Sigmoid colon (tissue), 7 donors: ENCODE measurements around the gene CD300H. TPM values are rescaled to one million over a fixed set of nuclear protein-coding genes. Genes with fewer than 3 reads are reported as not detected.

Source experiments
- DNase-seq: peaks from one replicate; pipeline ENCODE4 v3.0.0-alpha.2; 2019
- H3K27ac ChIP-seq, 4 donors: fragments of 200-600 bp; sonication (generic); one replicate each; pipeline ENCODE4 v1.5.1; 2016 to 2019; ENCODE audit warnings: mild to moderate bottlenecking in 1 of 4
- H3K27me3 ChIP-seq, 3 donors: fragments of 200-600 bp; sonication (generic); one replicate each; pipeline ENCODE4 v1.5.1; 2019; ENCODE audit warnings: mild to moderate bottlenecking in 1 of 3
- H3K36me3 ChIP-seq, 4 donors: fragments of 200-600 bp; sonication (generic); one replicate each; pipeline ENCODE4 v1.5.1; 2016 to 2019
- H3K4me1 ChIP-seq, 4 donors: fragments of 200-600 bp; sonication (generic); one replicate each; pipeline ENCODE4 v1.5.1; 2017 to 2019
- H3K4me3 ChIP-seq, 4 donors: fragments of 200-600 bp; sonication (generic); one replicate each; pipeline ENCODE4 v1.5.1; 2017 to 2019; ENCODE audit warnings: mild to moderate bottlenecking in 2 of 4, moderate library complexity in 1 of 4
- H3K9me3 ChIP-seq, 4 donors: fragments of 200-600 bp in 3 of 4; sonication (generic) in 3 of 4; one replicate each; pipeline versions ENCODE4 v1.5.1 to v1.6.1; 2013 to 2019
- CTCF ChIP-seq, 4 experiments: fragments of 450-650 bp in 3 of 4; fragments of 200-600 bp in 1 of 4; IDR thresholded peaks; one replicate each; pipeline ENCODE4 v1.5.1; 2016 to 2019; ENCODE audit warnings: antibody characterized with exemption in 4 of 4, mild to moderate bottlenecking in 3 of 4, moderate library complexity in 2 of 4
- EP300 ChIP-seq, 4 donors: sonication (generic); formaldehyde crosslinking; IDR thresholded peaks; one replicate each; pipeline ENCODE4 v1.6.1; 2017; ENCODE audit warnings: antibody characterized with exemption in 4 of 4
- POLR2A ChIP-seq, 2 donors: fragments of 450-650 bp; IDR thresholded peaks; one replicate each; pipeline ENCODE4 v1.6.1; 2016; ENCODE audit warnings: antibody characterized with exemption in 2 of 2, mild to moderate bottlenecking in 2 of 2, moderate library complexity in 2 of 2
- POLR2AphosphoS5 ChIP-seq, 4 donors: sonication (generic); formaldehyde crosslinking; IDR thresholded peaks; one replicate each; pipeline ENCODE4 v1.6.1; 2017; ENCODE audit warnings: antibody characterized with exemption in 4 of 4
- WGBS, 2 donors: extraction: QIAGEN DNeasy Blood & Tissue Kit; methylation state at CpG; one replicate each; pipeline ENCODE4 v1.1.7; 2013; 5-methylcytosine and 5-hydroxymethylcytosine counted together
- intact Hi-C: fragments of 100-400 bp; cut with DNase I; formaldehyde crosslinking; loops from one replicate; pipeline ENCODE4 v1.15.1; 2023
- polyA plus RNA-seq, 3 donors: library from polyadenylated mRNA; stranded (reverse); fragments of 200-250 nt; gene quantifications; one replicate each; pipeline ENCODE4 v1.2.3, GENCODE V29; 2013
- total RNA-seq, 4 donors: library from RNA; depleted of rRNA; stranded (reverse); fragments of >200 nt; gene quantifications; one replicate each; pipeline ENCODE4 v1.1.0, GENCODE V29; 2016
- donor health status: healthy with polysubstance abuse.
- donor health status: Bipolar disorder and iron deficiency.
- donor health status: healthy.

Gene CD300H
- total and polyA plus RNA-seq, 7 donors: 0.20 TPM; not detected in 6

DNA sequence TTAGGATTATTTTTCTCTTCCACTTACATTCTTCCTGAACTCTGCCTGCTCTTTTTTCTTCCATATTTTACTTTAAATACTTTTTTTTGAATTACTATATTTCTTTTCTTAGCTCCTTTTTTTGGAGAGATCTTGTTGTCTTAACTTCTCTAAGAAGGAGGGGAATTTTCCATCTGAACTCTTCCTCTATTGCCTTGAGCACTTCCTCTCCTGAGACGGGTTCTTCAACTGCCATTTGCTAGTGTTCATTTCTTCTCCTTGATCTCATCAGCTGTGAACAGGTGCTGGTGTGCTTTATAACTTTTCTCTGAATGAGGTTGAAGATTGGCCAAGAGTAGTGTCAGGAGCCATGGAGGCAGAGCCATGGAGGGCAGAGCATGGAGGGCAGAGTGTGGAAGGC lies 39.9 kb upstream of the CD300H start:
- TF ChIP-seq POLR2AphosphoS5 (IDR thresholded peaks at IDR 0.05) (no peak), EP300 (IDR thresholded peaks at IDR 0.05) (no peak), POLR2A (IDR thresholded peaks at IDR 0.05) (no peak), CTCF (IDR thresholded peaks at IDR 0.05) (no peak)
- intact Hi-C loops: loop anchor here (10.0 kb wide), 1 partner anchor 222 kb away; no protein-coding TSS in a partner anchor
- Histone ChIP-seq H3K4me3 (no peak overlapping the region), H3K4me1 (peaks cover 0 to 17% (median 14%) of the 10 kb centered on the region in 4 donors), H3K36me3 (no peaks in the 10 kb centered on the region), H3K9me3 (no peaks in the 10 kb centered on the region), H3K27ac (no peak overlapping the region), H3K27me3 (peaks cover 0 to 6% (median 0%) of the 10 kb centered on the region in 3 donors)
- WGBS, 2 donors: 40 to 42% methylated on average over 1 of the region's 1 CpG
- no peak for DNase-seq

DNA sequence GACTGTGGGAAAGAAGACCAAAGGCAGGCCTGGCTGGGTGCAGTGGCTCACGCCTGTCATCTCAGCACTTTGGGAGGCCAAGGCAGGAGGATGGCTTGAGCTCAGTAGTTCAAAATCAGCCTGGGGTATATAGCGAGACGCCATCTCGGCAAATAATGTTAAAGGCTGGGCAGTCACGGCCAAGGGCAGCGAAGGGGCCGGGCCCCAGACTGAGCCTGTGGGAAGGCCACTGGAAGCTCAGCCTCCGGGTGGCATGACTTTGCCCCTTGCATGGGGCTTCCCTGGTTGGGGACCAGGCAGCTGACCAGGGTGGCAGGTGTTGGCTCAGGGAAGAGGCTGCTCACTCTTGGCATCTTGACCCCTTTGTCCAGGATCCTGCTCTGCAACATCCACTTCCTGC lies 38.7 kb upstream of the CD300H start:
- H3K4me3 ChIP-seq: no peak overlapping the region
- peak overlapping the region in 3 of 4 donors; percentile 73 to 84 (median 79) for H3K27ac ChIP-seq
- H3K4me1 ChIP-seq: peaks cover 0 to 17% (median 14%) of the 10 kb centered on the region in 4 donors
- H3K9me3 ChIP-seq: no peaks in the 10 kb centered on the region
- TF ChIP-seq POLR2A (IDR thresholded peaks at IDR 0.05): no peak
- no peak for TF ChIP-seq POLR2AphosphoS5 (IDR thresholded peaks at IDR 0.05)
- TF ChIP-seq EP300 (IDR thresholded peaks at IDR 0.05): no peak
- TF ChIP-seq CTCF (IDR thresholded peaks at IDR 0.05): no peak
- intact Hi-C loops: loop anchor here (10.0 kb wide), 1 partner anchor 221 kb away; no protein-coding TSS in a partner anchor
- no peaks in the 10 kb centered on the region for H3K27me3 ChIP-seq
- WGBS, 2 donors: 80 to 91% methylated on average over 8 of the region's 8 CpGs
- H3K36me3 ChIP-seq: no peaks in the 10 kb centered on the region
- DNase-seq: no peak

GRCh38 chr17:74605361-74605760 lies 38.1 kb upstream of the CD300H start:
- Histone ChIP-seq H3K27ac (peak overlapping the region; percentile 59 to 84 (median 76)), H3K4me3 (no peak overlapping the region)
- WGBS, 2 donors: 37 to 54% methylated on average over 10 of the region's 10 CpGs

GRCh38 chr17:74604761-74605160 lies 37.5 kb upstream of the CD300H start:
- H3K27me3 ChIP-seq: no peaks in the 10 kb centered on the region
- WGBS, 2 donors: 58 to 74% methylated on average over 10 of the region's 10 CpGs
- intact Hi-C loops: loop anchor here (10.0 kb wide), 1 partner anchor 220 kb away; no protein-coding TSS in a partner anchor
- H3K4me1 ChIP-seq: peaks cover 0 to 17% (median 14%) of the 10 kb centered on the region in 4 donors
- H3K4me3 ChIP-seq: no peak overlapping the region
- no peaks in the 10 kb centered on the region for H3K36me3 ChIP-seq
- no peak for DNase-seq
- TF ChIP-seq EP300 (IDR thresholded peaks at IDR 0.05) (no peak), POLR2AphosphoS5 (IDR thresholded peaks at IDR 0.05) (no peak), POLR2A (IDR thresholded peaks at IDR 0.05) (no peak), CTCF (IDR thresholded peaks at IDR 0.05) (no peak)
- H3K9me3 ChIP-seq: no peaks in the 10 kb centered on the region
- H3K27ac ChIP-seq: peak overlapping the region; percentile 59 to 84 (median 76)

More at GRCh38 chr17:74605361-74605760, 38.1 kb upstream of the CD300H start:
- H3K36me3 ChIP-seq: no peaks in the 10 kb centered on the region
- DNase-seq: peak; percentile 94
- H3K9me3 ChIP-seq: no peaks in the 10 kb centered on the region
- intact Hi-C loops: loop anchor here (10.0 kb wide), 1 partner anchor 221 kb away; no protein-coding TSS in a partner anchor
- no peaks in the 10 kb centered on the region for H3K27me3 ChIP-seq
- peaks cover 0 to 17% (median 14%) of the 10 kb centered on the region in 4 donors for H3K4me1 ChIP-seq
- TF ChIP-seq POLR2A (IDR thresholded peaks at IDR 0.05) (no peak), POLR2AphosphoS5 (IDR thresholded peaks at IDR 0.05) (peak; percentile 47 to 80 (median 73)), CTCF (IDR thresholded peaks at IDR 0.05) (no peak), EP300 (IDR thresholded peaks at IDR 0.05) (peak in 2 of 4 donors; percentile 39 to 62)
